ENCODE results near the gene ACOXL. TPM values are rescaled to one million over a fixed set of nuclear protein-coding genes. Genes with fewer than 3 reads are reported as not detected.

Gene ACOXL
- total RNA-seq, 2 donors from 2014 or later, result not detected

GRCh38 chr2:111061191-111061590 lies 328.8 kb downstream of the ACOXL start:
- no peaks in the 10 kb centered on the region for H3K9me3 ChIP-seq
- ATAC-seq (ENCODE audit: insufficient number of reproducible peaks, low FRiP score, low read depth) (no peak), DNase-seq (ENCODE audit: low spot score) (no peak)
- no peak overlapping the region for H3K4me3 ChIP-seq
- no peaks in the 10 kb centered on the region for H3K4me1 ChIP-seq (ENCODE audit: control insufficient read depth in 1 of 2, low read depth in 2 of 2)
- no peak overlapping the region for H3K27ac ChIP-seq
- no peaks in the 10 kb centered on the region for H3K27me3 ChIP-seq (replicated peaks; ENCODE audit: insufficient read depth)
- H3K36me3 ChIP-seq, result no peaks in the 10 kb centered on the region
- TF ChIP-seq, protein P1, sequence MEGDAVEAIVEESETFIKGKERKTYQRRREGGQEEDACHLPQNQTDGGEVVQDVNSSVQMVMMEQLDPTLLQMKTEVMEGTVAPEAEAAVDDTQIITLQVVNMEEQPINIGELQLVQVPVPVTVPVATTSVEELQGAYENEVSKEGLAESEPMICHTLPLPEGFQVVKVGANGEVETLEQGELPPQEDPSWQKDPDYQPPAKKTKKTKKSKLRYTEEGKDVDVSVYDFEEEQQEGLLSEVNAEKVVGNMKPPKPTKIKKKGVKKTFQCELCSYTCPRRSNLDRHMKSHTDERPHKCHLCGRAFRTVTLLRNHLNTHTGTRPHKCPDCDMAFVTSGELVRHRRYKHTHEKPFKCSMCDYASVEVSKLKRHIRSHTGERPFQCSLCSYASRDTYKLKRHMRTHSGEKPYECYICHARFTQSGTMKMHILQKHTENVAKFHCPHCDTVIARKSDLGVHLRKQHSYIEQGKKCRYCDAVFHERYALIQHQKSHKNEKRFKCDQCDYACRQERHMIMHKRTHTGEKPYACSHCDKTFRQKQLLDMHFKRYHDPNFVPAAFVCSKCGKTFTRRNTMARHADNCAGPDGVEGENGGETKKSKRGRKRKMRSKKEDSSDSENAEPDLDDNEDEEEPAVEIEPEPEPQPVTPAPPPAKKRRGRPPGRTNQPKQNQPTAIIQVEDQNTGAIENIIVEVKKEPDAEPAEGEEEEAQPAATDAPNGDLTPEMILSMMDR (IDR thresholded peaks at IDR 0.05), result no peak

DNA sequence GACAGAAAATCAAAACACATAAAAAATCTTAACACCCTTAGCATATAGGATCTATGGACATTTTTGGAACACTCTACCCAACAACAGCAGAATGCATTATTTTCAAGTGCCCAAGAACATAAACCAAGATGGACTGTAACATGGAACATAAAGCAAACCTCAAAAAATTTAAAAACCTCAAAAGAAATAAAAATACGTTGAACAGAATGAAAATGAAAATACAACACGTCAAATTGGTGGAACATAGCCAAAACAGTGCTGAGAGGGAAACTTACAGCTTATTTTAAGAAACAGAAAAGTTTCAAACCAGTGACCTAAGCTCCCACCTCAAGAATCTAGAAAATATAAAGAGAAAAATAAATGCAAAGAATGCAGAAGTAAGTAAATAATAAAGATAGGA lies 330.0 kb downstream of the ACOXL start:
- no peaks in the 10 kb centered on the region for H3K27me3 ChIP-seq (replicated peaks; ENCODE audit: insufficient read depth)
- ATAC-seq (ENCODE audit: insufficient number of reproducible peaks, low FRiP score, low read depth) (no peak), DNase-seq (ENCODE audit: low spot score) (no peak)
- H3K36me3 ChIP-seq, result no peaks in the 10 kb centered on the region
- TF ChIP-seq, protein P1 (IDR thresholded peaks at IDR 0.05), result no peak
- no peaks in the 10 kb centered on the region for H3K9me3 ChIP-seq
- H3K4me3 ChIP-seq, result no peak overlapping the region
- no peak overlapping the region for H3K27ac ChIP-seq
- no peaks in the 10 kb centered on the region for H3K4me1 ChIP-seq (ENCODE audit: control insufficient read depth in 1 of 2, low read depth in 2 of 2)

DNA sequence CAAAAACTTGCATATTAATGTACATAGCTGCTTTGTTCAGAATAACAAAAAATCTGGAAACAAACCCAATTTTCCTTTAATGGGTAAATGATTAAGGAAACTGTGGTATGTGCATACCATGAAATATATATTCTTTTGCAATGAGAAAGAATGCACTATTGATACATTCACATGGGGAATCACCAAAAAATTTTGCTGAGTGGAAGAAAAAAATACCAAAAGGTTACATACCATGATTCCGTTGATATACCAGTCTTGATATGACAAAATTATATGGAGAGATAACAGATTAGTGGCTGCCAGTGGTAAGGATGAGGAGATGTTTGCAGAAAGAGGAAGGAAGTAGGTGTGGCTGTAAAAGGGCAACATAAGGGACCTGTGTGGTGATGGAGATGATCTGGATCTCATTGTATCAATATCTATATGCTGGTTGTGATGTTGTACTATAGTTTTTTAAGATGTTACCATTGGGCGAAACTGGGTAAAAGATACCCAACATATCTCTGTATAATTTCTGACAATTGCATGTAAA lies 333.8 kb downstream of the ACOXL start:
- Histone ChIP-seq H3K4me1 (ENCODE audit: control insufficient read depth in 1 of 2, low read depth in 2 of 2) (peaks cover 2 to 4% of the 10 kb centered on the region in 2 donors), H3K36me3 (no peaks in the 10 kb centered on the region), H3K27me3 (replicated peaks; ENCODE audit: insufficient read depth) (no peaks in the 10 kb centered on the region), H3K4me3 (no peak overlapping the region), H3K27ac (no peak overlapping the region), H3K9me3 (no peaks in the 10 kb centered on the region)
- TF ChIP-seq, protein P1 (IDR thresholded peaks at IDR 0.05), result no peak
- no peak for ATAC-seq (ENCODE audit: insufficient number of reproducible peaks, low FRiP score, low read depth)
- no peak for DNase-seq (ENCODE audit: low spot score)

DNA sequence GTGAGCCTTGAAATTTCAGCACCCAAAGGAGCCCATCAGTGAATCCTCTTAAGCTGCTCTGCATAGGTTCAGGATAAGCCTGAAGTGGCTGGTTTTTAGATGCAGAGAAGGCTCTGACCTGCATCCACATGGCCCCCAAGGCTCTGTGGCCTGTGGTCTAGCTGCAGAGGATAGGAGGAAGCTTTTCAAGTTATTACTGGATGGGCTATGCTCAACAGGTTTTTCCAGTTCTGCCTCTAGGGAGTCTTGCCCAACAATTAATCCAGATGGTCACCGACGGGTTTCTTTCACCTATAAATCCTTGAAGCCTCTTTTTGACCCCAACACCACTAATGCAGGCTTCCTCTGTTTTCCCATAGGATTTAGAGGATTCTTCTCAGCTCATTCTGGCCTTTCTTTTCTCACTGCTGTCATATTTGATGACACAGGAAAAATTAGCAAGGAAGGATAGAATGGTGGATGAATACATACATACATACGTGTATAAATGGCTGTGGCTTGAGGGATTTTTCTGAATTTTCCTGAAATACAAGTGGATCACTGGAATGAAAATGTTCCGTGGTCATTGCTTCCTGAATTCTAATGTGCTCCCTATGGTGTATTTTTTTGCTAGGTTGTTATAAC lies 336.2 kb downstream of the ACOXL start:
- Histone ChIP-seq H3K27me3 (replicated peaks; ENCODE audit: insufficient read depth) (no peaks in the 10 kb centered on the region), H3K4me1 (ENCODE audit: control insufficient read depth in 1 of 2, low read depth in 2 of 2) (peaks cover 12 to 21% of the 10 kb centered on the region in 2 donors), H3K36me3 (no peaks in the 10 kb centered on the region), H3K4me3 (no peak overlapping the region), H3K27ac (no peak overlapping the region), H3K9me3 (no peaks in the 10 kb centered on the region)
- DNase-seq (ENCODE audit: low spot score) (no peak), ATAC-seq (ENCODE audit: insufficient number of reproducible peaks, low FRiP score, low read depth) (no peak)
- TF ChIP-seq, protein P1 (IDR thresholded peaks at IDR 0.05), result no peak

DNA sequence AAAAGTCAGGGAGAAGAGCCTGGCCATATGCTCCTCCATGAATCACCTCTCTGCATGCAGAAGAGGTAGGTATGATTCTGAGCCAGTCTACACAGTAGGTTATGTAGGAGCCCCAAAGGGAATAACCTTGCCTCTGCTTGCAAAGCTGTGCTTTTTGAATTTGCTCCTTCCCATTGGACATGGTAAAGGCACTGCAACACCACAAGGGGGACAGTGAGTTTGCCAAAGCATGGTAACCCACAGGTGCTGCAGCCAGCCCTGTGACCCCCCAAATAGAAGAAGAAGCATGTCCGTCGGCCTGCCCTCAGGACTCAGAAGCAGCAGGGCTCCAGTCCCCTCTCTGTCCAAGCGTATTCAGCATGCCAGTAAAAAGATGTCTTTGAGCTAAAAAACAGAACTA lies 337.3 kb downstream of the ACOXL start:
- ATAC-seq (ENCODE audit: insufficient number of reproducible peaks, low FRiP score, low read depth) (no peak), DNase-seq (ENCODE audit: low spot score) (no peak)
- TF ChIP-seq, protein P1 (IDR thresholded peaks at IDR 0.05), result no peak
- Histone ChIP-seq H3K27ac (no peak overlapping the region), H3K4me3 (no peak overlapping the region), H3K27me3 (replicated peaks; ENCODE audit: insufficient read depth) (no peaks in the 10 kb centered on the region), H3K36me3 (no peaks in the 10 kb centered on the region), H3K9me3 (no peaks in the 10 kb centered on the region), H3K4me1 (ENCODE audit: control insufficient read depth in 1 of 2, low read depth in 2 of 2) (peaks cover 12 to 21% of the 10 kb centered on the region in 2 donors)

Data from thoracic aorta (tissue), 2 donors.